ENCODE data around the gene BEGAIN. TPM values are rescaled to one million over a fixed set of nuclear protein-coding genes. Genes with fewer than 3 reads are reported as not detected.

BEGAIN gene
- total RNA-seq, 4 donors from 2014 or later: 0.51 to 1.8 TPM; not detected in 2

DNA sequence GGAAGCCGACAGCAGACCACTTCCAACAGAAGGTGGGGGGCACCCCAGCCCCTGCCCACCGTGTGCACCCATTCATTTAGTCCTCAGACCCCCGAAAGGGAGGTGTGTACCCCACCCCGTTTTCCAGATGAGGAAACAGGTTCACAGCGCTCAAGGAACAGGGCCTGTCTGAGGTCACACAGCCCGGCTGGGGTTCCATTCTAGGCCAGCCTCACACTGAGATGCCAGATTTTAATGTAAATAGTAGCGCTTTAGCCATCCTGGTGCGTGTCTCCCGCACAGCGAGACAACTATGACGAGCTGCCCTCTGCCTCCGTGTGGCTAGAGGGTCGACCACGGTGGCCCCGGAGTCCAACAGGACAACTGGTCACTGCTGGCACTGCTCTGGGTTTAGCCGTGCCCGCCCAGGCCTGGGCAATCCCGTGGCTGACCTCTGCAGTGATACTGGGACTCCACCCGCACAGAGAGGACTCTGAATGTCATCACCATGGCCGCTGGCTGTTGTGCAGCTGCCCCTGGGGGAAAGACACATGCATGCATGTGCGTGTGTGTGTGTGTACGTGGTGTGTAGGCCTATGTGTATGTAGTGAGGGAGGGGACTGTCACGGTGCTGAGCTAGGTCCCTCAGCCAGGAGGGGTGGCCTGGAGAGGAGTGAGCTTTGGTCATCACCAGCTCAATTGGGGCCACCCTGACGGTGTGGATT, 31.6 kb downstream of the BEGAIN start:
- TF ChIP-seq, protein P1, sequence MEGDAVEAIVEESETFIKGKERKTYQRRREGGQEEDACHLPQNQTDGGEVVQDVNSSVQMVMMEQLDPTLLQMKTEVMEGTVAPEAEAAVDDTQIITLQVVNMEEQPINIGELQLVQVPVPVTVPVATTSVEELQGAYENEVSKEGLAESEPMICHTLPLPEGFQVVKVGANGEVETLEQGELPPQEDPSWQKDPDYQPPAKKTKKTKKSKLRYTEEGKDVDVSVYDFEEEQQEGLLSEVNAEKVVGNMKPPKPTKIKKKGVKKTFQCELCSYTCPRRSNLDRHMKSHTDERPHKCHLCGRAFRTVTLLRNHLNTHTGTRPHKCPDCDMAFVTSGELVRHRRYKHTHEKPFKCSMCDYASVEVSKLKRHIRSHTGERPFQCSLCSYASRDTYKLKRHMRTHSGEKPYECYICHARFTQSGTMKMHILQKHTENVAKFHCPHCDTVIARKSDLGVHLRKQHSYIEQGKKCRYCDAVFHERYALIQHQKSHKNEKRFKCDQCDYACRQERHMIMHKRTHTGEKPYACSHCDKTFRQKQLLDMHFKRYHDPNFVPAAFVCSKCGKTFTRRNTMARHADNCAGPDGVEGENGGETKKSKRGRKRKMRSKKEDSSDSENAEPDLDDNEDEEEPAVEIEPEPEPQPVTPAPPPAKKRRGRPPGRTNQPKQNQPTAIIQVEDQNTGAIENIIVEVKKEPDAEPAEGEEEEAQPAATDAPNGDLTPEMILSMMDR (IDR thresholded peaks at IDR 0.05; ENCODE audit: low read depth): no peak

DNA sequence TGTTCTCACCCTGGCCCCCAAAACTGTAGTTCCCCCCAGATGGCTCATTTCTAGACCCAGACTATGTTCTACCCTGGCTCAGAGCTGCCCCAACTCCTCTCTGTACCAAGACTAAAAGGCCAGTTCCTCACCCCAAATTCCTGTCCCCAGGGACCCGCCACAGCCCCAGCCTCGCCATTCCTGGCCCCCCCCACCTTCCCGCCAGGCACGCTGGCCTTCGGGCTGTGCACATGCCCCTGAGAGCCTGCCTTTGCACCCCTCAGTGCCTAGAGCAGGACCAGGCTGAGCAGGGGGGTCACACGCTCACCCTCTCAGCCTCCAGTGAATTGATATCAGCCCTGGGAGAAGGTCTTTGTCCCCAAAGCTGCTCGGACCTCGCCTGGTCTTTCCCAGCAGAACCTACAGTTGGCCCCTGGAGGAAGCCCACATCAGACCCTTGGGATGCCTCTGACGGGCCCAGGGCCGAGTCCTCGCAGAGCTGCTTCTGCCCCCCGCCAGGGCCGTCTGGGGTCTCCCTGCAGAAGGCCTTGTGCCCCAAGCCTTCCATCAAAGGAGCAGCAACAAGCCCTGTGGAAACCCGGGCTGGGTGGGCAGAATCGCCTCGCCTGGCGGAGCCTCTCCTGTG, 32.4 kb downstream of the BEGAIN start:
- TF ChIP-seq, protein P1 (IDR thresholded peaks at IDR 0.05; ENCODE audit: low read depth): no peak

DNA sequence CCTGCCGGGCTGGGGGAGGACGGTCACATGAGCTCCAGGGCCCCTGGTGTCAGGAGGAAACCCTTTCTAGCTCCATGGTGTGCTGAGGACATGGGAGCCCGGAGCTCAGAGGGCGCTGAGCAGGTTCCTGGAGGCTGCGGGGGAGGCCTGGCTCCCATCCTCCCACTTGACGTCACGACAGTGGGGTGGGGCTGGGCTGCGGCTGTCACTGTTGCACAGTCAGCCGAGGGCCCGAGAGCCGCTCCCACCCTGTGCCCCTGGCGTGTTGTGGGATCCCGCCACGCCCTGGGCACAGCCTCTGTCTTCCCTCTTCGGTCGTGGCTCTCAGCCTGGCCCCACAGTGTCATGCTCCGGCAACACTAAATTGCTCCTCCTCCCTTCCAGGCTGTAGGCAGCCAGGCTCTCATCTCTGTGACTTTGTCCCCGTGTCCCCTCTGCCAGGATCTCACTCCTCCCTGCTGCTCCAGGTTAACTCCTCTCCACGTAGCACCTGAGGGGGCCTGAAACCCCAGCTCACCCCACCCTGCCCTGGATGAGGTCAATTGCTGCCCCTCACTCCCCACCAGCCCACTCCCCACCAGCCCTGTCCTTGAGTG, 33.0 kb downstream of the BEGAIN start:
- TF ChIP-seq, protein P1 (IDR thresholded peaks at IDR 0.05; ENCODE audit: low read depth): no peak

DNA sequence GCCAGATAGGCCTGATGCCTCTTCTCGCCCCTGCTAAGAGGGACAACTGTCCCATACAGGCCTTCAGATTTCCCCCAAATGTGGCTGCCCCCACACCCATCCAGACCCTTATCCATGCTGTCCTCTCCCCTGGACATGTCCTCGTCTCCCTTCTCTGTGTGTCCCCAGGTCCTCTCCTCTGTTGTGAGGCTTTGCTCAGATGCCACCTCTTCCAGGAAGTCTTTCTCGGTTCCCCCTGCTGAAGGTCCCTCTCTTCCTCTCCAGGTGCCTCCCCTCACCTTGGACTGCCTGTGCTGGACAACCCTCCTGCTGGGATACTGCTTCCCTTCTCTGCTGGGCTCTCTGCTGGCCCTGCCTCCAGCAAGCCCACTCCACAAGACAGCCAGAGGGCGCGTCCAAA, 33.7 kb downstream of the BEGAIN start:
- TF ChIP-seq, protein P1 (IDR thresholded peaks at IDR 0.05; ENCODE audit: low read depth): no peak

DNA sequence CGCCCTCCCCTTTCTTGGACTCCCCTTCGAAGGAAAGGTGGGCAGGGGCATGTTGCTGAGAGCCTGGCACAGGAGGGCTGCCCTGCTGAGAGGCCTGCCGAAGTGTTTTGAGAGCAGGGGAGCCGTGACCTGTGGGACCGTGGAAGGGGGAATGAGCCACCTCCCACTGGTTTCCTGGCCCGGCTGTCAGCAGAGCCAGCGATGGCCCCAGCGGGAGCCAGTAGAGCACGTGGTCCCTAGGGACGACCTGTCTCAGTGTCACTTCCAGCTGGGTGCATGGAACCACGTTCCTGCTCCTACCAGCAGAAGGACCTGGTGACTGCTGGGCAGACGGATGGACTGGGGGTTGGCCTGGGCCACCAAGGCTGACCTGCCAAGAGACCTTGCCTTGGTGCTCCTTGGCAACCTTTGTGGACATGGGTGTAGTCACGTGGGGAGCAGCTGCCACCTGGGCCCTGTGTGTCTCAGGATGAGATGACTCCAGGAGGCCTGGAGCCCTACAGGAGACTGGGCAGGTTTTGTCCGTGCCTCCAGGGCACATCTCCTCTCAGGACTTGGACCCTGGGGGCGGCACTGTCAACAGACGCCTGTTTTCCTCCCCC, 34.6 kb downstream of the BEGAIN start:
- TF ChIP-seq, protein P1 (IDR thresholded peaks at IDR 0.05; ENCODE audit: low read depth): no peak

DNA sequence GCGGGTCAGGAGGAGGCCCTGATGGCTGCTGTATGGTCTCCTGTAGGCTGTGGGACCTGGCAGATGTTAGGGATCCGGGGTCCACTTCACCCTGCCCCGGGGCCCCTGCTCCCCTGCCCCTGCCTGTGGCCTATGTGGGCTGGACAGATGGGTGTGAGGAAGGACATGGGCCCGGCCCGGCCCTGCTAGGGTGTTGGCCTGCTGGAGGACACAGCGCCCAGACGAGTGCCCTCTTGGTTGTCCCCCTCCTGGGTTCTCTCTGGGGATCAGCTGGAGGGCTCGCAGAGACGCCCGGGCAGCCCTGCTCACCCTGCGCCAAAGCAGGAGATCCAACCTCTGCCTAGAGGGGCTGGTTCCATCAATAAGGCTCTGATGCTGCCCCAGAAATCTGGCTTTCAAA, 36.2 kb downstream of the BEGAIN start:
- TF ChIP-seq, protein P1 (IDR thresholded peaks at IDR 0.05; ENCODE audit: low read depth): no peak

Measured in subcutaneous adipose tissue (tissue), 4 donors.